Suppressor macrophage treated with lipopolysaccharide for 4 hours (primary cell): ENCODE results near the gene FOXJ1.

Experiments used
- DNase-seq: peaks from one replicate; pipeline ENCODE4 v3.0.0-alpha.2; 2020

Gene FOXJ1

DNA sequence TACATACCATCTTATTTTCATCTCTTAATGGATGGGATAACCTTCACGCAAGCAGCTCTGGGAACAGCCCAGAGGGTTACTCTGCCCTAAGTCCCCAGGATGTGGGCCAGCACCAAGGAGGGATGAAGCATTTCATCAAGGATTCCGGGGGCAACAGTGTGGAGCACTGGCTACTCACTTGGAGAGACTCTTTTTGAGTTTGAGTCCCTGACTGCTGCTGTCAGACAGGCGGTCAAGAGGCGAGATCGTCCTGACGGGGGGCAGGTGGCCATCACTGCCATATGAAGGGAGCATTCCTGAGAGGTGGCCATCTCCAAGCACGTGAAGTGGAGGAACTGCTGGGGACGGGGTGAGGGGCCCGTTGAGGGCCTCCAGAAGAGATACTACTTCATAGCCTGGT is 18.1 kb upstream of the FOXJ1 start:
- no peak for DNase-seq

- DNase-seq: no peak
Measured at GRCh38 chr17:76157759-76158158, 16.7 kb upstream of the FOXJ1 start.

- no peak for DNase-seq
Measured at GRCh38 chr17:76156662-76156991, 15.6 kb upstream of the FOXJ1 start.

- DNase-seq: no peak
Measured at GRCh38 chr17:76155988-76156661, 15.1 kb upstream of the FOXJ1 start.

DNA sequence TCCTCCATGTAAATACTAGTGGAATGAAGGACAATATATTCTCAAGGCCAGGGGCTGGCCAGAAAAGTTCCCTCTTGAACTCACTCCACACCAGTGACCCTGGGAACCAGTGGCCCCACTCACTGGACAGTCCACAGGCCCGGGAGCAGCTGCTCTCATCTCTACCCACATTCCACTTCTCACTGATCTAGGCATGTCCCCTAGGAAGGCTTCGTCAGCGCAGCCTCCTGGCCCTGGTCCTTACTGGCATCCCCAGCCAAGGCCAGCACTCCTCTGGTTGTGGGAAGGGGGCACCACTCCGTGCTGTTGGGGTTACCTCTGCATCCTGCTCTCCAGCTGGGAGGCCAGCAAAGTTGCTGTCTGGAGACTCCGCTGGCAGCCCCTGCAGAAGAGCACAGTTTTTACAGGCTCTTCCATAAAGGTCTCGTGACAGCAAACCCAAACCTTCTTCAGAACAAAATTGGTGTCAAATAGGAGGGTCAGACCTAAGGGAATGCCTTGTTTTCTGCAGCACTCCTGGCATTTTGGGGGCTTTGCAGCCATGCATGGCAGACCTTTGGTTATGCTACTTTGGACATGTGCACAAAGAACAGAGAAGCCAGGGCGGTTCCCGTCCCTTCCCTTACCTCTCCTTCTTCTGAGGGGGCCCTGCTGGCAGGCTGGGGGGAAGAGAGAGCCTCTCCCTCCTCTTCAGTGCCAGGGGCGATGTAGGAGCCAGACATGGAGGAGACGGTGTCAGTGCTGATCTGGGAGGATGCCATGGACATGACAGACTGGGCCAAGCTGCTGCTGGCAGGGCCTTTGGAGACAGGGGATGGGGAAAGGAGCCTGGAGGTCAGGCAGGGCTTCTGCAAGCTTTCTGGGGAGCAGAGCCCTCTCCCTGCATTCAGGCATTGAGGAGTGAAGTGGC is 14.1 kb upstream of the FOXJ1 start:
- no peak for DNase-seq

DNA sequence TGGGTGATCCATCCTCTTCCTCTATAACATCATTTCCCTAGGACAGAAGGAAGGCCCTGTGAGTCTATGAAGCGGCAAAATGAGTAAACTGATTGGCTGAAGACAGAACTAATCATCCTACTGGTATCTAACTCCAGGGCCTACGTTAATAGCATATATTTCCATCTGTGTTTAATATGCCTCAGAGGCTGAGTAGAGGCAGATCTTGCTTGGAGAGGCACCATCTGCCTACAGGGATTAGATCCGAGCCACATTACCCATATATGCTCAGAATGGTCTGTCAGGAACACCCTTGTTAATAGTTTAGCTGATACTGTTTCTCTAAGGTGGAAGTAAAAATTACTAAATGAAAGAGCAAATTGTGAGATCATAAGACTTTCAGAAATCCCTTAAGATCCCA is 13.2 kb upstream of the FOXJ1 start:
- DNase-seq: no peak

GRCh38 chr17:76153640-76154039 is 12.6 kb upstream of the FOXJ1 start:
- no peak for DNase-seq

- no peak for DNase-seq
Measured at GRCh38 chr17:76153202-76153601, 12.2 kb upstream of the FOXJ1 start.

DNA sequence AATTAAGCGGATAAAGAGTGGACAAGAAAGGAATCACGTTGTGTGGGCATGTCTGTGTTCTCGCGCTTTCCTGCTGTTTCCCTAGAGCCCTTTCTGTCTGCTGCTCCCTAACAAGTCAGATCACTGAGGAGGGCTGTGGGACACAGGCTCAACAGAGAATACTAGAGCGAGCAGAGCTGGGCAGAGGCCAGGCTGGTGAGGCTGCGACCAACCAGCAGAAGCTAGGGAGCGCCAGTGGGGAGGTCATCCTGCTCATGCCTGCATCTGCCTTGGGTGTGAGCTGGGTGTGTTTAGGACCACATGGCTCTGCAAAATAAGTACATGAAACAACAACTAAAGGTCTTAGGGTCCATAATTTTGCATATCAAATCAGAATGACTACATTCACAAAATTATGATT is 11.5 kb upstream of the FOXJ1 start:
- no peak for DNase-seq

DNA sequence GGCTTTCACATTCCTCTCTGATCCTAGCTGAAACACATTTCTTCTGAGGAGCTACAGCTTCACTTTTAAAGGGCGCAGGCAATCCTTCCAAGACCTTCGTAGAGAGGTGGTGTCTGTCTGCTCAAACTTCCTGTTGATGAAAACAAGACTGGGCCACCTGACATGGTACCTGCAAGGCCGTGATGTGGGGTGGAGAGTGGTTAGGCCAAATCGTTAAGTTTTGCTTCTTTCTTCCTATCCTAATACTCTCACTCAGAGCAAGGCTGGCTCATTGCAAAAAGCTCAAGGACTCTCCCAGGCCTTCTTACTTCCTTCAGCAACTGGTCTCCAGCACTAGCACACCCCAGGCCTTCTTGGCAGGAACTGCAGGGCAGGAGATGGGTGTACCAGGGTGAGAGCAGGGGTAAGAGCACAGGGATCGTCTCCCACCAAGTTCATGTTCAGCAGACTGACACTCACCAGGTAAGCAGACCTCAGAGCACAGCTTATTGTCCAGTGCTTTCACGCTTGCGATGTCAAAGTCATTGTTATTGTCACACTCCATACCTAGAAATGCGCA is 10.9 kb upstream of the FOXJ1 start:
- DNase-seq: no peak

DNA sequence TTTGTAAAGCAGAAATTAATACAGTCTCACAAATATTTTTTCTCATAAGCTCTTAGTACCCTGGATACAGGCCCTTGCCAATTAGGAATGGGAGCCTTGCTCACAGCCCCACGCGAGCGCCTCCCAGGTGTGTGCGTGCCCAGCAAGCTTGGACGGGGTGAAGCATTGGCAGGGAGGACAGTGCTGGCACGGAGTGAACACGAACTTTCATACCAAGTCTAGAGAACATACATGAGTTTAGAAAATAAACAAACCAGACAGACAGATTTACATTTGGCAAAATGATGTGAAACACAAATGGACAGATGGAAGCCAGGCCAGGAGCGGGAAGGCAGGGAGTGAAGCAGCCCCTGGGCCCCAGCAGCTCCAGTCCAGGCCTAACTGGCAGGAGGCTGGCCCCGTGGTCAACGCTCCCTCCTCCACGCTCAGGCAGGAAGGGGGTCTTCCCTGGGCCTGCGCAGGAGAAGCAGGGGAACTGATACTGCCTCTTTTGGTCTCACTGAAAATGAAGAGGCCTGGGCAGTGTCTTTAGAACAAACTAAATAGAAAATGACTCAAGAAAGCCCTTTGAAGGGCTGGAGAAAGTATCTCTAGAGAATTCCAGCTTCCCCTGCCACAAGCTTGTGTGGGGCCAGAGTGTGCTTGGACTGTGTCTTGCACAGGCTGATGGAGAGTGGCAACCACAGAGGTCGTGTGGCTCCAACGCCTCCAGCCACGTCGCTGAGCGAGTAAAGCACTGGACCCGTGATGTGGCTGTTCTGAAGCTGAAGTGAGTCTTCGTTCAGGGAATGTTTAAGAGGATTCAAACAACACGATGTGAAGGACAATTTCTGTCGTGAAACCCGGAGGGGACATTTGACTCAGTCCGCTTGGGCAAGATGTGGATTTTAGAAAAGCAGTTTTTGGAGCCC is 9.9 kb upstream of the FOXJ1 start:
- DNase-seq: no peak

GRCh38 chr17:76149214-76149613 is 8.2 kb upstream of the FOXJ1 start:
- no peak for DNase-seq

GRCh38 chr17:76148015-76148326 is 6.9 kb upstream of the FOXJ1 start:
- no peak for DNase-seq

DNA sequence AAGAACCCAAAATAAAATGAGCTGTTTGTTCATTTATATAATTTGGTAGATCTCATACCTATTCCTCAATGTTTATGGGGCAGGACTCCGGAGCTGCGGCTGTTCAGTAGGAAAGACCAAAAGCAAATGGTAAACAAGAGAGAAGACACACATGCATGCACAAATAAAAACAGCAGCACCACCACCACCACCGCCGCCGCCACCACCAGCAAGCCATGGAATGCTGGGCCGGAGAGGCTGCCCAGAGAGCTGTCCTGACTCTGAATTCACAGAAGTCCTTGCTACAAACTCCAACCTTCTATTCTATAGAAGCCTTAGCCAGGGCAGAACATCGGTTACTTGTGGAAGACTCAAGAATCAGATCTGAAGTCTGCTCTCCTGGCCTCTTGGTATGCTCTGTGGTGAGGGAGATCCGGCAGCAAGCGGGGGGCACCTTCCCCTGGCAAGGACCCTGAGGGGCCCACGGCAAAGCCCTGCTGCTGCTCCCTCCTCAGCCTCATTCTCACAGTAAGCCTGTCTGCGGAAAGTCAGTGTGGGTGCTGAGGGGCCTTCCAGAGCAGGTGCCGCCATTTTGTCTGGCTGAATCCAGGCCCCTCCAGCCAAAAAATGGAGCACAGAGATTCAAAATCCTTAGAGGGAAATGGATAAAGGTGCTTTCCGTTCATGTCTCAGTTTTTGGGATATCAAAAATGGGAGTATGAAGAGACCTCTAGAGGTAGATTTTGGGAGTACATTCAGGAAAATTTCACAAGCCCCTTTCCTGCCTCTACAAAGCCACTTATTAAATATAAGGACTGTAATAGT is 6.4 kb upstream of the FOXJ1 start:
- no peak for DNase-seq

- DNase-seq: no peak
Measured at GRCh38 chr17:76146053-76146851, 5.2 kb upstream of the FOXJ1 start.

DNA sequence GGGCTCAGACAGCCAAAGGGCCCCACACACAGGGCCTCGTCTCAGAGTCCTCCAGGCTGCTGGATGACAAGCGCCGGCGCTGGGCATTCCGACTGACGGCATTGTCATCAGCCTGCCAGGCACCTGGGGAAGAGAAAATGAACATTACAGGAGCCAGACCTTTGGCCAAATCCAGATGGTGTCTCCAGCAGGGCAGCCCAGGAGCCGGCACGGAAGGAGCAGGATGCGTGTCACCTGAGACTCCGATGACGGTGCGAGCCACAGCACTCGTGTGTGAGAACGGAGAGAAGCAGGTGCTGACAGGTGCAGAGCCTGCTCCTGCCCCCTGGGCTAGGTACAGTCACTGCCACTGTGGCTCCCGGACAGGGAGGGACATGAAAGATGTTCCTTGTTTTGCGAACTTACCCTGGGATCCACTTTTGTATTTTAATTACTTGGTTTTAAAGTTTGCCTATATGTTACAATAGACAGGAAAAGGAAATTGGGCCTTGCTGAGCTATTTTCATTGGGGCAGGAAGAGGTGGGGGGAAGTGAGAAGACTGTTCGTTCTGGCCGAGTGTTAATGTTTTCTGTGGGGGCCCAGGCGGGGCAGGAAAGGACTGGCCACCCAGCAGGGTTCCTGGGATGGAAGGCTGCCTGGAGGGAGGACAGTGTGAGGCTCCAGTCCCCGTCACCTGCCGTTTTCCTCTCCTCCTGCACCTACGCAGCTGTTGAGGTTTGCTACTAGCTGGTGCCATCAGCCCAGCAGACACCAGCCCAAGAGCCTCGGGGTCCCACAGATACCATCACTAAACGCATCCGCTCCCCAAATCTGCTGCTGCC is 4.4 kb upstream of the FOXJ1 start:
- DNase-seq: no peak

- no peak for DNase-seq
Measured at GRCh38 chr17:76142585-76143041, 1.6 kb upstream of the FOXJ1 start.

GRCh38 chr17:76142039-76142584 is 1.1 kb upstream of the FOXJ1 start:
- no peak for DNase-seq

GRCh38 chr17:76140661-76141211 is 309 bp downstream of the FOXJ1 start:
- DNase-seq: no peak
